DND-41 (cell line): ENCODE measurements around the gene FAS.

Experiments used
- CTCF ChIP-seq: IDR thresholded peaks from 2 replicates; pipeline ENCODE4 v1.5.1; 2012; ENCODE audit warnings: borderline replicate concordance, low read length, moderate library complexity, mild to moderate bottlenecking; ENCODE audit not compliant: poor library complexity, severe bottlenecking; ENCODE audit errors: extremely low read depth
- EZH2 ChIP-seq: IDR thresholded peaks from 3 replicates; pipeline ENCODE4 v1.6.1; 2012; ENCODE audit warnings: borderline replicate concordance, low read depth, mild to moderate bottlenecking, moderate library complexity, low read length, inconsistent platforms; ENCODE audit not compliant: severe bottlenecking

DNA sequence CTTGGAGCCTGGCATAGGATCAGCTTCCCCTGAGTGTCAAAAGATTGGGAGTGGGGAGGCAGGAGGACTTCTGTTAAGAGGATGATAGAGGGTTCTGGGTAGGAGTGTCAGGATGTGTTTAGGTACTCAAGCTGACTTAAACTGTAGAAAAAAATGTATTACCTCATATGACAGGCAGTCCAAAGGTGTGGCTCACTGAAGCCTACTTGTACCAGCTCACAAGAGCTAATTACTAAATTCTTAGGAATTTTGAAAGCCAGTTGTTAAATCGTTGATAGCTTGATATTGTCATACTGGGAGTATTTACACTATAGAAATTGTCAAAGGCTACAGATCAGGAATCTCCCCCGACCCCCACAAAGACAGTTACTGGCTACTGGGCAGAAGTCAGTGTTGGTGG, 32.1 kb downstream of the FAS start:
- TF ChIP-seq CTCF (no peak), EZH2 (no peak)
